NT2/D1 (cell line): ENCODE data around the gene TRAK2.
"Not testable (repeated sequence)": the region's sequence is repeated elsewhere in the genome, so short reads cannot be mapped to it uniquely, and the experiment has no call there.

Experiments
- YY1 ChIP-seq: IDR thresholded peaks from 2 replicates; pipeline ENCODE4 v1.6.1; 2011; ENCODE audit not compliant: insufficient read length, insufficient read depth
- ZNF274 ChIP-seq: IDR thresholded peaks from 2 replicates; pipeline ENCODE4 v1.6.1; 2011; ENCODE audit warnings: mild to moderate bottlenecking, low read depth, low read length

- not testable (repeated sequence) for TF ChIP-seq YY1, ZNF274
Measured at GRCh38 chr2:201428366-201428765, 22.9 kb downstream of the TRAK2 start.
